ENCODE results near the gene KCNMA1. TPM values are rescaled to one million over a fixed set of nuclear protein-coding genes. Genes with fewer than 3 reads are reported as not detected.

The KCNMA1 gene
- total RNA-seq, 1 donor from 2014 or later = 95.5 TPM

GRCh38 chr10:77109351-77109994, 528.1 kb downstream of the KCNMA1 start:
- TF ChIP-seq CTCF (IDR thresholded peaks at IDR 0.05) = no peak
- H3K27me3 Mint-ChIP-seq (ENCODE audit: unreplicated experiment) = no peaks in the 10 kb centered on the region
- no peak overlapping the region for H3K4me3 Mint-ChIP-seq (ENCODE audit: unreplicated experiment)
- H3K9me3 Mint-ChIP-seq (ENCODE audit: unreplicated experiment) = no peaks in the 10 kb centered on the region
- peaks cover 19% of the 10 kb centered on the region for H3K36me3 Mint-ChIP-seq (ENCODE audit: unreplicated experiment)
- no peak for DNase-seq (ENCODE audit: extremely low spot score, unreplicated experiment)
- no peak overlapping the region for H3K27ac Mint-ChIP-seq (ENCODE audit: unreplicated experiment)
- peaks cover 65% of the 10 kb centered on the region for H3K4me1 Mint-ChIP-seq (ENCODE audit: unreplicated experiment)

GRCh38 chr10:77106676-77107075, 530.9 kb downstream of the KCNMA1 start:
- H3K27me3 Mint-ChIP-seq (ENCODE audit: unreplicated experiment) = no peaks in the 10 kb centered on the region
- peak overlapping the region; percentile 95 for H3K27ac Mint-ChIP-seq (ENCODE audit: unreplicated experiment)
- DNase-seq (ENCODE audit: extremely low spot score, unreplicated experiment) = no peak
- peaks cover 74% of the 10 kb centered on the region for H3K4me1 Mint-ChIP-seq (ENCODE audit: unreplicated experiment)
- no peaks in the 10 kb centered on the region for H3K9me3 Mint-ChIP-seq (ENCODE audit: unreplicated experiment)
- no peak for TF ChIP-seq CTCF (IDR thresholded peaks at IDR 0.05)
- no peak overlapping the region for H3K4me3 Mint-ChIP-seq (ENCODE audit: unreplicated experiment)
- peaks cover 23% of the 10 kb centered on the region for H3K36me3 Mint-ChIP-seq (ENCODE audit: unreplicated experiment)

GRCh38 chr10:77105761-77106221, 531.8 kb downstream of the KCNMA1 start:
- Mint-ChIP-seq H3K9me3 (ENCODE audit: unreplicated experiment) (no peaks in the 10 kb centered on the region), H3K4me1 (ENCODE audit: unreplicated experiment) (peaks cover 79% of the 10 kb centered on the region), H3K27ac (ENCODE audit: unreplicated experiment) (peak overlapping the region; percentile 95), H3K27me3 (ENCODE audit: unreplicated experiment) (no peaks in the 10 kb centered on the region), H3K4me3 (ENCODE audit: unreplicated experiment) (no peak overlapping the region), H3K36me3 (ENCODE audit: unreplicated experiment) (peaks cover 32% of the 10 kb centered on the region)
- no peak for DNase-seq (ENCODE audit: extremely low spot score, unreplicated experiment)
- TF ChIP-seq CTCF (IDR thresholded peaks at IDR 0.05) = no peak

- Mint-ChIP-seq H3K4me3 (ENCODE audit: unreplicated experiment) (no peak overlapping the region), H3K27ac (ENCODE audit: unreplicated experiment) (peak overlapping the region; percentile 95), H3K4me1 (ENCODE audit: unreplicated experiment) (peaks cover 73% of the 10 kb centered on the region), H3K27me3 (ENCODE audit: unreplicated experiment) (no peaks in the 10 kb centered on the region), H3K36me3 (ENCODE audit: unreplicated experiment) (peaks cover 36% of the 10 kb centered on the region), H3K9me3 (ENCODE audit: unreplicated experiment) (no peaks in the 10 kb centered on the region)
- DNase-seq (ENCODE audit: extremely low spot score, unreplicated experiment) = peak; percentile 86
- no peak for TF ChIP-seq CTCF (IDR thresholded peaks at IDR 0.05)
These were observed 533.1 kb downstream of the KCNMA1 start for GRCh38 chr10:77104459-77104980.

- Mint-ChIP-seq H3K4me3 (ENCODE audit: unreplicated experiment) (no peak overlapping the region), H3K4me1 (ENCODE audit: unreplicated experiment) (peaks cover 68% of the 10 kb centered on the region), H3K36me3 (ENCODE audit: unreplicated experiment) (peaks cover 33% of the 10 kb centered on the region), H3K9me3 (ENCODE audit: unreplicated experiment) (no peaks in the 10 kb centered on the region), H3K27me3 (ENCODE audit: unreplicated experiment) (no peaks in the 10 kb centered on the region), H3K27ac (ENCODE audit: unreplicated experiment) (peak overlapping the region; percentile 95)
- TF ChIP-seq CTCF (IDR thresholded peaks at IDR 0.05) = no peak
- DNase-seq (ENCODE audit: extremely low spot score, unreplicated experiment) = no peak
These were observed 534.4 kb downstream of the KCNMA1 start for GRCh38 chr10:77103213-77103612.

All from osteocyte (in vitro differentiated cells).